Trophoblast cell (in vitro differentiated cells and primary cell): ENCODE measurements around the gene ZNF341.
A peak's percentile ranks its signal among the peaks of the same experiment; 100 is the strongest.

Source experiments
- DNase-seq, 2 donors: peaks; one replicate each; pipeline ENCODE4 v3.0.0-alpha.2; 2016
- H2AFZ ChIP-seq: 2 replicates; pipeline ENCODE4 v1.6.1; 2013; ENCODE audit warnings: low read length, moderate library complexity, mild to moderate bottlenecking; ENCODE audit not compliant: insufficient read depth, poor library complexity
- H2AK5ac ChIP-seq: 2 replicates; pipeline ENCODE4 v1.6.1; 2013; ENCODE audit warnings: mild to moderate bottlenecking, low read length
- H2BK120ac ChIP-seq: 2 replicates; pipeline ENCODE4 v1.6.1; 2013; ENCODE audit warnings: low read length, mild to moderate bottlenecking, moderate library complexity; ENCODE audit not compliant: insufficient read depth, poor library complexity
- H2BK12ac ChIP-seq: 2 replicates; pipeline ENCODE4 v1.6.1; 2013; ENCODE audit warnings: mild to moderate bottlenecking, low read length, moderate library complexity
- H2BK5ac ChIP-seq: 2 replicates; pipeline ENCODE4 v1.6.1; 2013; ENCODE audit warnings: low read length, low read depth, moderate library complexity, mild to moderate bottlenecking; ENCODE audit not compliant: poor library complexity
- H3K14ac ChIP-seq: 2 replicates; pipeline ENCODE4 v1.6.1; 2013; ENCODE audit warnings: mild to moderate bottlenecking, low read length
- H3K18ac ChIP-seq: 2 replicates; pipeline ENCODE4 v1.6.1; 2013; ENCODE audit warnings: mild to moderate bottlenecking, low read length
- H3K23ac ChIP-seq: 2 replicates; pipeline ENCODE4 v1.6.1; 2013; ENCODE audit warnings: low read length
- H3K27ac ChIP-seq: 2 replicates; pipeline ENCODE4 v1.5.1; 2013; ENCODE audit warnings: low read depth, mild to moderate bottlenecking, inconsistent platforms, low read length, moderate library complexity
- H3K27me3 ChIP-seq: 2 replicates; pipeline ENCODE4 v1.6.1; 2013; ENCODE audit warnings: inconsistent platforms, mild to moderate bottlenecking, low read length, moderate library complexity; ENCODE audit not compliant: insufficient read depth
- H3K36me3 ChIP-seq, 2 experiments: 1 replicate in 1 of 2; 2 replicates in 1 of 2; pipeline ENCODE4 v1.6.1; 2013; ENCODE audit warnings: low read length in 2 of 2, mild to moderate bottlenecking in 2 of 2, moderate library complexity in 1 of 2; ENCODE audit not compliant: insufficient read depth in 2 of 2, control insufficient read depth in 1 of 2
- H3K4ac ChIP-seq: 2 replicates; pipeline ENCODE4 v1.6.1; 2013; ENCODE audit warnings: low read depth, mild to moderate bottlenecking, low read length, moderate library complexity
- H3K4me1 ChIP-seq, 2 experiments: 1 replicate in 1 of 2; 2 replicates in 1 of 2; pipeline ENCODE4 v1.6.1; 2013; ENCODE audit warnings: low read length in 2 of 2, mild to moderate bottlenecking in 2 of 2, moderate library complexity in 1 of 2; ENCODE audit not compliant: insufficient read depth in 2 of 2, control insufficient read depth in 1 of 2
- H3K4me2 ChIP-seq: 2 replicates; pipeline ENCODE4 v1.6.1; 2013; ENCODE audit warnings: inconsistent platforms, mild to moderate bottlenecking, low read length, moderate library complexity
- H3K4me3 ChIP-seq: 2 replicates; pipeline ENCODE4 v1.5.1; 2013; ENCODE audit warnings: mild to moderate bottlenecking, low read depth, low read length, inconsistent platforms
- H3K79me1 ChIP-seq: one replicate; pipeline ENCODE4 v1.6.1; 2013; ENCODE audit warnings: low read length
- H3K79me2 ChIP-seq: 2 replicates; pipeline ENCODE4 v1.6.1; 2013; ENCODE audit warnings: low read length, mild to moderate bottlenecking; ENCODE audit not compliant: control insufficient read depth, insufficient read depth, poor library complexity
- H3K9ac ChIP-seq: 2 replicates; pipeline ENCODE4 v1.6.1; 2013; ENCODE audit warnings: mild to moderate bottlenecking, low read length
- H3K9me3 ChIP-seq: 2 replicates; pipeline ENCODE4 v1.6.1; 2013; ENCODE audit warnings: low read depth, mild to moderate bottlenecking, control low read depth, inconsistent platforms, low read length; ENCODE audit not compliant: insufficient read depth
- H4K12ac ChIP-seq: 2 replicates; pipeline ENCODE4 v1.6.1; 2013; ENCODE audit warnings: low read depth, mild to moderate bottlenecking, low read length, moderate library complexity
- H4K8ac ChIP-seq: 2 replicates; pipeline ENCODE4 v1.6.1; 2013; ENCODE audit warnings: low read depth, mild to moderate bottlenecking, low read length, moderate library complexity
- H4K91ac ChIP-seq: one replicate; pipeline ENCODE4 v1.6.1; 2013; ENCODE audit warnings: low read depth, mild to moderate bottlenecking, low read length, moderate library complexity
- WGBS: extraction: QIAGEN DNeasy Blood & Tissue Kit; methylation state at CpG from one replicate; pipeline ENCODE4 v1.1.7; 2013; ENCODE audit warnings: missing lambda C conversion rate; ENCODE audit not compliant: insufficient read length, insufficient coverage; ENCODE audit errors: extremely low coverage; 5-methylcytosine and 5-hydroxymethylcytosine counted together

The ZNF341 gene

GRCh38 chr20:33686100-33686983 lies 45.5 kb upstream of the ZNF341 start, which contains the start of gene E2F1:
E2F1 (minus strand) TSS chr20:33686385; CDS start chr20:33686264, 121 bp downstream.
- H3K4ac ChIP-seq: no peak within 1 kb of the TSS
- no peak within 1 kb of the TSS for H2BK5ac ChIP-seq
- peak within 1 kb of the TSS; percentile 67 for H3K4me3 ChIP-seq
- DNase-seq: peak; percentile 95 to 98
- H3K79me2 ChIP-seq: peaks cover 2% of the 10 kb centered on the region
- H3K4me2 ChIP-seq: peak within 1 kb of the TSS; percentile 85
- H4K8ac ChIP-seq: peak within 1 kb of the TSS; percentile 51
- peak within 1 kb of the TSS; percentile 72 for H3K9ac ChIP-seq
- H2AK5ac ChIP-seq: no peak within 1 kb of the TSS
- H3K18ac ChIP-seq: peak within 1 kb of the TSS; percentile 14
- H3K23ac ChIP-seq: no peak within 1 kb of the TSS
- no peaks in the 10 kb centered on the region for H3K9me3 ChIP-seq
- peak within 1 kb of the TSS; percentile 67 for H4K91ac ChIP-seq
- no peak within 1 kb of the TSS for H2BK12ac ChIP-seq
- WGBS: no CpG with 5 or more reads among the region's 101 CpGs
- H3K4me1 ChIP-seq: peaks cover 8 to 14% of the 10 kb centered on the region in 2 experiments
- H2BK120ac ChIP-seq: no peak within 1 kb of the TSS
- no peaks in the 10 kb centered on the region for H3K27me3 ChIP-seq
- H4K12ac ChIP-seq: peak within 1 kb of the TSS; percentile 1
- H3K27ac ChIP-seq: no peak within 1 kb of the TSS
- H3K79me1 ChIP-seq: no peaks in the 10 kb centered on the region
- H2AFZ ChIP-seq: peak within 1 kb of the TSS; percentile 38
- H3K36me3 ChIP-seq: no peaks in the 10 kb centered on the region
- H3K14ac ChIP-seq: no peak within 1 kb of the TSS

GRCh38 chr20:33686984-33687366 lies 44.8 kb upstream of the ZNF341 start:
- WGBS: no CpG with 5 or more reads among the region's 14 CpGs

GRCh38 chr20:33687370-33687915 lies 44.4 kb upstream of the ZNF341 start:
- Histone ChIP-seq H2AK5ac (no peak overlapping the region), H2BK12ac (no peak overlapping the region), H3K14ac (no peak overlapping the region), H3K79me2 (peaks cover 2% of the 10 kb centered on the region), H3K9me3 (no peaks in the 10 kb centered on the region), H2BK120ac (no peak overlapping the region), H3K4me2 (no peak overlapping the region), H2BK5ac (no peak overlapping the region), H3K79me1 (no peaks in the 10 kb centered on the region), H3K4me1 (peaks cover 8 to 14% of the 10 kb centered on the region in 2 experiments), H3K4me3 (no peak overlapping the region), H3K23ac (no peak overlapping the region), H3K27ac (no peak overlapping the region), H2AFZ (no peak overlapping the region), H3K36me3 (no peaks in the 10 kb centered on the region), H3K4ac (no peak overlapping the region), H3K27me3 (no peaks in the 10 kb centered on the region), H4K12ac (no peak overlapping the region), H3K18ac (no peak overlapping the region), H4K8ac (no peak overlapping the region), H3K9ac (no peak overlapping the region), H4K91ac (no peak overlapping the region)
- no CpG with 5 or more reads among the region's 8 CpGs for WGBS
- DNase-seq: no peak

More at GRCh38 chr20:33686984-33687366, 44.8 kb upstream of the ZNF341 start:
- H4K12ac ChIP-seq: peak overlapping the region; percentile 1
- no peak overlapping the region for H2BK120ac ChIP-seq
- peak overlapping the region; percentile 68 for H3K4me2 ChIP-seq
- no peak overlapping the region for H3K4ac ChIP-seq
- H3K79me1 ChIP-seq: no peaks in the 10 kb centered on the region
- H3K4me3 ChIP-seq: no peak overlapping the region
- no peak overlapping the region for H4K91ac ChIP-seq
- peak overlapping the region; percentile 38 for H2AFZ ChIP-seq
- H3K9me3 ChIP-seq: no peaks in the 10 kb centered on the region
- peaks cover 2% of the 10 kb centered on the region for H3K79me2 ChIP-seq
- no peaks in the 10 kb centered on the region for H3K36me3 ChIP-seq
- no peak overlapping the region for H2BK5ac ChIP-seq
- H3K23ac ChIP-seq: no peak overlapping the region
- H3K14ac ChIP-seq: no peak overlapping the region
- no peak for DNase-seq
- H3K27ac ChIP-seq: no peak overlapping the region
- H2BK12ac ChIP-seq: no peak overlapping the region
- H3K18ac ChIP-seq: no peak overlapping the region
- no peaks in the 10 kb centered on the region for H3K27me3 ChIP-seq
- peak overlapping the region; percentile 51 for H4K8ac ChIP-seq
- no peak overlapping the region for H2AK5ac ChIP-seq
- H3K9ac ChIP-seq: no peak overlapping the region
- H3K4me1 ChIP-seq: peaks cover 8 to 14% of the 10 kb centered on the region in 2 experiments

GRCh38 chr20:33687993-33688937 lies 43.5 kb upstream of the ZNF341 start:
- no CpG with 5 or more reads among the region's 3 CpGs for WGBS
- H3K9ac ChIP-seq: no peak overlapping the region

More at GRCh38 chr20:33687993-33688937, 43.5 kb upstream of the ZNF341 start:
- Histone ChIP-seq H3K4me3 (no peak overlapping the region), H3K79me1 (no peaks in the 10 kb centered on the region), H3K4me1 (peaks cover 8 to 14% of the 10 kb centered on the region in 2 experiments), H3K23ac (no peak overlapping the region), H2AFZ (no peak overlapping the region), H3K27me3 (no peaks in the 10 kb centered on the region), H4K12ac (no peak overlapping the region), H2BK12ac (no peak overlapping the region), H2BK5ac (no peak overlapping the region), H4K8ac (no peak overlapping the region), H3K14ac (no peak overlapping the region), H3K27ac (no peak overlapping the region), H2BK120ac (no peak overlapping the region), H3K4ac (no peak overlapping the region), H3K18ac (no peak overlapping the region), H2AK5ac (no peak overlapping the region), H3K4me2 (no peak overlapping the region), H3K9me3 (no peaks in the 10 kb centered on the region), H4K91ac (no peak overlapping the region), H3K36me3 (no peaks in the 10 kb centered on the region), H3K79me2 (peaks cover 2% of the 10 kb centered on the region)
- DNase-seq: no peak
